NCI-H146 (cell line): Measurements from ENCODE around the gene GALNT10.

Experiments used
- DNase-seq: peaks from one replicate; lab custom pipeline; 2025; lab: John Stamatoyannopoulos, UW

Gene GALNT10

GRCh38 chr5:154179846-154180710 is 10.5 kb upstream of the GALNT10 start:
- peak; percentile 63 for DNase-seq

GRCh38 chr5:154181161-154181560 is 9.4 kb upstream of the GALNT10 start:
- DNase-seq = no peak

GRCh38 chr5:154189256-154189818 is 1.2 kb upstream of the GALNT10 start:
- peak; percentile 22 for DNase-seq

GRCh38 chr5:154189819-154190594 is 526 bp upstream of the GALNT10 start:
- peak; percentile 67 for DNase-seq

- DNase-seq = no peak
Measured at GRCh38 chr5:154191467-154192261, 1.1 kb downstream of the GALNT10 start.

- DNase-seq = no peak
Measured at GRCh38 chr5:154193283-154193682, 2.8 kb downstream of the GALNT10 start.

GRCh38 chr5:154193701-154194121 is 3.2 kb downstream of the GALNT10 start:
- DNase-seq = no peak

- no peak for DNase-seq
Measured at GRCh38 chr5:154194345-154195329, 4.1 kb downstream of the GALNT10 start.

GRCh38 chr5:154196281-154196680 is 5.7 kb downstream of the GALNT10 start:
- no peak for DNase-seq

GRCh38 chr5:154196955-154197652 is 6.6 kb downstream of the GALNT10 start:
- DNase-seq = peak; percentile 5

GRCh38 chr5:154197801-154198491 is 7.4 kb downstream of the GALNT10 start:
- no peak for DNase-seq

- no peak for DNase-seq
Measured at GRCh38 chr5:154198611-154199230, 8.2 kb downstream of the GALNT10 start.

GRCh38 chr5:154199263-154199662 is 8.7 kb downstream of the GALNT10 start:
- DNase-seq = no peak

- no peak for DNase-seq
Measured at GRCh38 chr5:154199671-154200220, 9.2 kb downstream of the GALNT10 start.

GRCh38 chr5:154200221-154200620 is 9.7 kb downstream of the GALNT10 start:
- no peak for DNase-seq

- no peak for DNase-seq
Measured at GRCh38 chr5:154201108-154201769, 10.7 kb downstream of the GALNT10 start.

GRCh38 chr5:154202379-154203260 is 12.1 kb downstream of the GALNT10 start:
- DNase-seq = no peak
